HFF-Myc (cell line): ENCODE data around the gene SLC44A3.

Source experiments
- DNase-seq: peaks from one replicate; pipeline ENCODE4 v3.0.0-alpha.2; 2011; ENCODE audit warnings: low read depth; ENCODE audit errors: extremely low read depth
- H3K4me3 ChIP-seq: replicated peaks from 2 replicates; pipeline ENCODE4 v1.5.1; 2011; ENCODE audit warnings: low read depth, mild to moderate bottlenecking, control low read depth, low read length
- CTCF ChIP-seq: IDR thresholded peaks from 2 replicates; pipeline ENCODE4 v1.5.1; 2012; ENCODE audit warnings: mild to moderate bottlenecking, low read depth, low read length, control low read depth; ENCODE audit errors: missing control alignments

The SLC44A3 gene

DNA sequence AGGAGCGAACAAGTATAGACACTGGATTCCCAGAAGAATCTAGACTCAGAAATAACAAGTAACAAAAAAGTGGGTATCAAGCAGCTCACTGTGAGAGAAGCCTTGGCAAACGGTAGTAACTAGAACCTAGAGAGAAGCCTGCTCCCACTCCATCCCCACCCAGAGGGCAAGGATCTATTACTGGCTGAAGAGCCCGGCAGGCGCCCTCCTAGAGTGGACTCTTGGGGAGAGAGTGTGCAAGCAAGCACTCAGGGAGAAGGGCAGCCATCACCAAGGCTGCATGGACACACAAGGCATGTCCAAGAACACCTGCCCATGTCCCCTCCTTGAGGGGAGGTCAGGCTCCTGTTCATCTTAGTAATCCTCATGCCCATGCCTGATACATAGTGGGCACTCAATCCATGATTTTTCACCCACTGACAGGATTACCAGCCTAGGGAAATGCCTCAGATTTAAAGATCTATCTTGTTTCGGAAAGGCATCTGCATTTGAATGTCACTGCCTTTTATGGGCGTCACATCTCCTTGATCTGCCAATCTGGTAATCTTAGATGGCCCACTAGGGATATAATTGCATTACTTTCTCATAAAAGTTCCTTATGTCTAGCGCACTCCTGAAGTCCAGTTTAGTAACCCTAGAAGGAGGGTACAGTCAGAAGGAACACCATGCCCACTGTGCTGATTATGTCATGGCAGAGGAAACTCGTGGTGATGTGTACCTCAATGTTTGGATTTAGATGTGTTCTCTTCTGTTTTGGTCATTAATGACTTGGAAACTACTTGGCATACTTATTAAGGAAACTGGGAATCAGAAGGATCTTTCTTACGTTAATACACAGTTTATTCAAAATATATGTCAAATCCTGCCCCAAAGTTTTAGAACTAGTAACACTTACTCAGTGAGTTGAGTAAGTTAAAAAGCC lies 92.4 kb downstream of the SLC44A3 start:
- no peak overlapping the region for H3K4me3 ChIP-seq
- DNase-seq, result no peak
- no peak for TF ChIP-seq CTCF

DNA sequence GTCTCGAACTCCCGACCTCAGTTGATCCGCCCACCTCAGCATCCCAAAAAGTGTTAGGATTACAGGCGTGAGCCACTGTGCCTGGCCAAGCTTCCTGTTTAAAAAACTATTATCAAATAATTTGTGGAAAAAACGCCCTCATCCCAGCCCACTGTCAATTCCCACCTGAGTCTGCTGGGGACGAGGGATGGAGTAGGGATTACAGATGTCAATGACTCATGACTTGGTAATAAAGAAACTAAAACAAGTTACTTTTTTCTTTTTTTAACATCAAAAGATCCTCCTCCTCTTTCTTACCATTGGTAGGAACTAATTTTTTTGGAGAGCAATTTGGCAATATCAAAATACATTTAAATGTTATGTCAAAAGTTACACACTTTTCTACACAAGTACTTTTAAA lies 97.1 kb downstream of the SLC44A3 start:
- TF ChIP-seq CTCF, result no peak
- no peak overlapping the region for H3K4me3 ChIP-seq
- DNase-seq, result no peak

- DNase-seq, result no peak
- no peak for TF ChIP-seq CTCF
- H3K4me3 ChIP-seq, result no peak overlapping the region
Measured at GRCh38 chr1:94919241-94920030, 99.3 kb downstream of the SLC44A3 start.

GRCh38 chr1:94920061-94920460 lies 99.9 kb downstream of the SLC44A3 start:
- no peak overlapping the region for H3K4me3 ChIP-seq
- no peak for TF ChIP-seq CTCF
- DNase-seq, result no peak

DNA sequence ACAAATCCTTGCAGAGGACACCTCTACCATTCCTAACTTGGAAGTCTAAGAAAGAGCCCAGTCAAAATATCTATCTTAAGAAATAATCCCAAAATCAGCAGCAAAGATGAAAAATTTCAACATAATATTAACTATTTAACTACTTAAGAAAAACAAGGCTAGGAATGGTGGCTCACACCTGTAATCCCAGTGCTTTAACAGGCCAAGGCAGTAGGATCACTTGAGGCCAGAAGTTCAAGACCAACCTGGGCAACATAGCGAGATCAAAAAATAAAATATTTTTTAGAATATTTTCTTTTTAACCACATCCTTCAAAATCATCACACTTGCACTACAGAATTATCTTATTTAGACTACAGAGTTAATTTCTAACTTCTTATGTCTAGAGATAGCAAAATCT lies 101.8 kb downstream of the SLC44A3 start:
- DNase-seq, result no peak
- H3K4me3 ChIP-seq, result no peak overlapping the region
- no peak for TF ChIP-seq CTCF

DNA sequence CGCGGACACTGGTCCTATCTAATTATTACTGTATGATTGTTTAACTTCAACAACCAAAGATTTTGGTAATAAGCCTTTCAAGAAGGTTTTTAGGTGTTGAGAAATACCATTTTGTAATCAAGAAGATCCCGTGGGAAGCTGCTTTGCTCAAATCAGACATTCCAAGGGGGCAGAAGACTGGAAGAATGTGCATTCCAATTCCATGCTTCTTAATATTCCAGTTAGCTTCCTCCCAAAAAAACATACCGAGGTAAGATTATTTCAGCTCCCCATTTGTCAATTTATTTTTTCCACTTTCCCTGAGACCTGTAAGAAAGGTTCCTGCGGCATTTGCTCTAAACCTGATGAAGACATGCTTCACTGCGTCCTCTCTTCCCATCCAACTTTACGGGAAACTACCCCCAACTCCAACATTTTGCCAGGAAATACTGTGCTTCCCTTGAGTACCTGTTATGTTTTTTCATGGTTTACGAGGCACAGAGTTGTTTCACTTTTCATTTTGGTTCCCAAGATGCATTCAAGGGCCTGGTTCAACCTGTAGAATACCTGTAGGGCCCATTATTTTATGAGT lies 102.7 kb downstream of the SLC44A3 start:
- no peak overlapping the region for H3K4me3 ChIP-seq
- no peak for TF ChIP-seq CTCF
- no peak for DNase-seq
